Measurements from ENCODE around the gene C17orf75.

DNA sequence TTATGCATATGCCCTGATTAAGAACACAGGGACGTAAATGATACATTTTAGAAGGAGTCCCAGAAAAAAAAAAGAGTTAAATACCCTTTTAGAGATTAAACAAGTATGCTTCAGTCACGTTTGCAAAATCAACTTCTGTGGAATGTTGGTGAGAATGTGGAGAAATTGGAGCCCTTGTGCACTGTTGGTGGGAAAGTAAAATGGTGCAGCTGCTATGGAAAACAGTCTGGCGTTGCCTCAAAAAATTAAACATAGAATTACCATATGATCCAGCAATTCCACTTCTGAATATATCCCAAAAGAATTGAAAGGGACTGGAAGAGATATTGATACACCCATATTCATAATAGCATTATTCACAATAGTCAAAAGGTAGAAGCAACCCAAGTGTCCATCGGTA, 49.9 kb downstream of the C17orf75 start:
- TF ChIP-seq, protein P1, sequence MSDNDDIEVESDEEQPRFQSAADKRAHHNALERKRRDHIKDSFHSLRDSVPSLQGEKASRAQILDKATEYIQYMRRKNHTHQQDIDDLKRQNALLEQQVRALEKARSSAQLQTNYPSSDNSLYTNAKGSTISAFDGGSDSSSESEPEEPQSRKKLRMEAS (IDR thresholded peaks at IDR 0.05) = no peak
- TF ChIP-seq SP1 (IDR thresholded peaks at IDR 0.05) (no peak), JUND (IDR thresholded peaks at IDR 0.05) (no peak), HNF4G (IDR thresholded peaks at IDR 0.05) (no peak), YY1 (IDR thresholded peaks at IDR 0.05) (no peak), TAF1 (conservative IDR thresholded peaks at IDR 0.05) (no peak), RXRA (IDR thresholded peaks at IDR 0.05) (no peak), EGR1 (IDR thresholded peaks at IDR 0.05; ENCODE audit: low read depth in 2 of 2) (no peak), RAD21 (IDR thresholded peaks at IDR 0.05) (no peak)
- TF ChIP-seq, protein P2, sequence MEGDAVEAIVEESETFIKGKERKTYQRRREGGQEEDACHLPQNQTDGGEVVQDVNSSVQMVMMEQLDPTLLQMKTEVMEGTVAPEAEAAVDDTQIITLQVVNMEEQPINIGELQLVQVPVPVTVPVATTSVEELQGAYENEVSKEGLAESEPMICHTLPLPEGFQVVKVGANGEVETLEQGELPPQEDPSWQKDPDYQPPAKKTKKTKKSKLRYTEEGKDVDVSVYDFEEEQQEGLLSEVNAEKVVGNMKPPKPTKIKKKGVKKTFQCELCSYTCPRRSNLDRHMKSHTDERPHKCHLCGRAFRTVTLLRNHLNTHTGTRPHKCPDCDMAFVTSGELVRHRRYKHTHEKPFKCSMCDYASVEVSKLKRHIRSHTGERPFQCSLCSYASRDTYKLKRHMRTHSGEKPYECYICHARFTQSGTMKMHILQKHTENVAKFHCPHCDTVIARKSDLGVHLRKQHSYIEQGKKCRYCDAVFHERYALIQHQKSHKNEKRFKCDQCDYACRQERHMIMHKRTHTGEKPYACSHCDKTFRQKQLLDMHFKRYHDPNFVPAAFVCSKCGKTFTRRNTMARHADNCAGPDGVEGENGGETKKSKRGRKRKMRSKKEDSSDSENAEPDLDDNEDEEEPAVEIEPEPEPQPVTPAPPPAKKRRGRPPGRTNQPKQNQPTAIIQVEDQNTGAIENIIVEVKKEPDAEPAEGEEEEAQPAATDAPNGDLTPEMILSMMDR (IDR thresholded peaks at IDR 0.05; ENCODE audit: low read depth, low read length, missing input control) = no peak
- TF ChIP-seq, protein P3, sequence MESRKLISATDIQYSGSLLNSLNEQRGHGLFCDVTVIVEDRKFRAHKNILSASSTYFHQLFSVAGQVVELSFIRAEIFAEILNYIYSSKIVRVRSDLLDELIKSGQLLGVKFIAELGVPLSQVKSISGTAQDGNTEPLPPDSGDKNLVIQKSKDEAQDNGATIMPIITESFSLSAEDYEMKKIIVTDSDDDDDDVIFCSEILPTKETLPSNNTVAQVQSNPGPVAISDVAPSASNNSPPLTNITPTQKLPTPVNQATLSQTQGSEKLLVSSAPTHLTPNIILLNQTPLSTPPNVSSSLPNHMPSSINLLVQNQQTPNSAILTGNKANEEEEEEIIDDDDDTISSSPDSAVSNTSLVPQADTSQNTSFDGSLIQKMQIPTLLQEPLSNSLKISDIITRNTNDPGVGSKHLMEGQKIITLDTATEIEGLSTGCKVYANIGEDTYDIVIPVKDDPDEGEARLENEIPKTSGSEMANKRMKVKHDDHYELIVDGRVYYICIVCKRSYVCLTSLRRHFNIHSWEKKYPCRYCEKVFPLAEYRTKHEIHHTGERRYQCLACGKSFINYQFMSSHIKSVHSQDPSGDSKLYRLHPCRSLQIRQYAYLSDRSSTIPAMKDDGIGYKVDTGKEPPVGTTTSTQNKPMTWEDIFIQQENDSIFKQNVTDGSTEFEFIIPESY (IDR thresholded peaks at IDR 0.05) = no peak
- TF ChIP-seq, protein P4, sequence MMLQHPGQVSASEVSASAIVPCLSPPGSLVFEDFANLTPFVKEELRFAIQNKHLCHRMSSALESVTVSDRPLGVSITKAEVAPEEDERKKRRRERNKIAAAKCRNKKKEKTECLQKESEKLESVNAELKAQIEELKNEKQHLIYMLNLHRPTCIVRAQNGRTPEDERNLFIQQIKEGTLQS (IDR thresholded peaks at IDR 0.05) = no peak
- TF ChIP-seq, protein P5, sequence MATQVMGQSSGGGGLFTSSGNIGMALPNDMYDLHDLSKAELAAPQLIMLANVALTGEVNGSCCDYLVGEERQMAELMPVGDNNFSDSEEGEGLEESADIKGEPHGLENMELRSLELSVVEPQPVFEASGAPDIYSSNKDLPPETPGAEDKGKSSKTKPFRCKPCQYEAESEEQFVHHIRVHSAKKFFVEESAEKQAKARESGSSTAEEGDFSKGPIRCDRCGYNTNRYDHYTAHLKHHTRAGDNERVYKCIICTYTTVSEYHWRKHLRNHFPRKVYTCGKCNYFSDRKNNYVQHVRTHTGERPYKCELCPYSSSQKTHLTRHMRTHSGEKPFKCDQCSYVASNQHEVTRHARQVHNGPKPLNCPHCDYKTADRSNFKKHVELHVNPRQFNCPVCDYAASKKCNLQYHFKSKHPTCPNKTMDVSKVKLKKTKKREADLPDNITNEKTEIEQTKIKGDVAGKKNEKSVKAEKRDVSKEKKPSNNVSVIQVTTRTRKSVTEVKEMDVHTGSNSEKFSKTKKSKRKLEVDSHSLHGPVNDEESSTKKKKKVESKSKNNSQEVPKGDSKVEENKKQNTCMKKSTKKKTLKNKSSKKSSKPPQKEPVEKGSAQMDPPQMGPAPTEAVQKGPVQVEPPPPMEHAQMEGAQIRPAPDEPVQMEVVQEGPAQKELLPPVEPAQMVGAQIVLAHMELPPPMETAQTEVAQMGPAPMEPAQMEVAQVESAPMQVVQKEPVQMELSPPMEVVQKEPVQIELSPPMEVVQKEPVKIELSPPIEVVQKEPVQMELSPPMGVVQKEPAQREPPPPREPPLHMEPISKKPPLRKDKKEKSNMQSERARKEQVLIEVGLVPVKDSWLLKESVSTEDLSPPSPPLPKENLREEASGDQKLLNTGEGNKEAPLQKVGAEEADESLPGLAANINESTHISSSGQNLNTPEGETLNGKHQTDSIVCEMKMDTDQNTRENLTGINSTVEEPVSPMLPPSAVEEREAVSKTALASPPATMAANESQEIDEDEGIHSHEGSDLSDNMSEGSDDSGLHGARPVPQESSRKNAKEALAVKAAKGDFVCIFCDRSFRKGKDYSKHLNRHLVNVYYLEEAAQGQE (IDR thresholded peaks at IDR 0.05) = no peak

Measured in liver (tissue), 3 donors.